HepG2 (cell line): ENCODE data around the gene LRRC10. TPM values are rescaled to one million over a fixed set of nuclear protein-coding genes. Genes with fewer than 3 reads are reported as not detected.

Source experiments
- ATAC-seq: fragments of 200-7000 bp; cut with Tn5 transposase; 3 replicates; pipeline ENCODE4 v1.9.1; 2020; ENCODE audit warnings: mild to moderate bottlenecking, moderate library complexity
- BruUV-seq: library from RNA; stranded (reverse); fragments of 400-500 nt; replicated peaks from 2 replicates; lab custom pipeline; 2021; lab: Mats Ljungman, UMichigan
- CTCF ChIA-PET: fragments of 300-600 bp; formaldehyde crosslinking; extraction: SDS; loops from one replicate; lab custom pipeline; 2021; ENCODE audit warnings: low total read pairs, inconsistent platforms, low intra/inter-chr PET ratio; lab: Yijun Ruan, JAX
- POLR2A ChIA-PET: fragments of 350-600 bp; sonication (Branson Sonifier 250); formaldehyde crosslinking; loops from one replicate; lab custom pipeline; 2020; ENCODE audit warnings: antibody characterized with exemption, inconsistent platforms; lab: Yijun Ruan, JAX
- DNase-seq: peaks from one replicate; pipeline ENCODE4 v3.0.0-alpha.2; 2015; ENCODE audit warnings: low spot score
- FAIRE-seq: peaks from 3 replicates; lab custom pipeline; 2011; peaks lifted over from hg19 to GRCh38; lab: Jason Lieb, UNC
- H2AFZ ChIP-seq: one replicate; pipeline ENCODE4 v1.6.1; 2011; ENCODE audit warnings: low read length, inconsistent platforms
- H3K27ac ChIP-seq: fragments of 300-600 bp; 3 replicates; pipeline ENCODE4 v1.8.0; 2011; ENCODE audit warnings: mixed run types, mild to moderate bottlenecking, mixed read lengths, low read length, inconsistent platforms; ENCODE audit not compliant: insufficient read depth; ENCODE audit errors: extremely low read length
- H3K27me3 ChIP-seq, 2 experiments: fragments of 200-600 bp in 1 of 2; 2 replicates in 1 of 2; 3 replicates in 1 of 2; pipeline versions ENCODE4 v1.6.0 to v1.8.0; 2011; ENCODE audit warnings: low read length in 2 of 2, mild to moderate bottlenecking in 2 of 2, moderate library complexity in 2 of 2, inconsistent platforms in 1 of 2; ENCODE audit not compliant: insufficient read depth in 2 of 2, control insufficient read depth in 1 of 2
- H3K36me3 ChIP-seq, 2 experiments: fragments of 200-600 bp in 1 of 2; replicated peaks in 1 of 2; 2 replicates in 1 of 2; 3 replicates in 1 of 2; pipeline versions ENCODE4 v1.5.1 to v1.8.0; 2011; ENCODE audit warnings: low read length in 2 of 2, inconsistent platforms in 1 of 2; ENCODE audit not compliant: insufficient read depth in 2 of 2, control insufficient read depth in 1 of 2
- H3K4me1 ChIP-seq: 2 replicates; pipeline ENCODE4 v1.5.1; 2012; ENCODE audit warnings: low read length, inconsistent platforms; ENCODE audit not compliant: insufficient read depth
- H3K4me2 ChIP-seq: 2 replicates; pipeline ENCODE4 v1.6.0; 2011; ENCODE audit warnings: low read depth, low read length, inconsistent platforms
- H3K4me3 ChIP-seq, 3 experiments: fragments of 200-600 bp in 1 of 3; sonication (generic), shearing (Covaris generic) in 1 of 3; replicated peaks in 1 of 3; 2 replicates each; pipeline ENCODE4 v1.5.1; 2011 to 2016; ENCODE audit warnings: low read length in 3 of 3, inconsistent platforms in 2 of 3, low read depth in 2 of 3, mild to moderate bottlenecking in 2 of 3, control low read depth in 1 of 3, mixed read lengths in 1 of 3; ENCODE audit not compliant: insufficient read depth in 1 of 3
- H3K79me2 ChIP-seq: one replicate; pipeline ENCODE4 v1.6.1; 2011; ENCODE audit warnings: low read length, inconsistent platforms; ENCODE audit not compliant: insufficient read depth
- H3K9ac ChIP-seq: 2 replicates; pipeline ENCODE4 v1.6.0; 2011; ENCODE audit warnings: mild to moderate bottlenecking, low read depth, low read length, inconsistent platforms; ENCODE audit not compliant: insufficient read depth
- H3K9me3 ChIP-seq: 2 replicates; pipeline ENCODE4 v1.5.1; 2012; ENCODE audit warnings: mild to moderate bottlenecking, low read length
- H4K20me1 ChIP-seq: 2 replicates; pipeline ENCODE4 v1.6.0; 2011; ENCODE audit warnings: inconsistent platforms, mild to moderate bottlenecking, low read length, moderate library complexity; ENCODE audit not compliant: insufficient read depth
- AHR ChIP-seq: IDR thresholded peaks from 2 replicates; pipeline ENCODE4 v1.6.1; 2018; ENCODE audit warnings: missing genetic modification reagents, missing compliant biosample characterization
- BCL6 ChIP-seq: IDR thresholded peaks from 2 replicates; pipeline ENCODE4 v1.6.1; 2016; ENCODE audit warnings: missing genetic modification reagents, missing compliant biosample characterization
- ELF3 ChIP-seq: IDR thresholded peaks from 2 replicates; pipeline ENCODE4 v1.6.1; 2016; ENCODE audit warnings: missing genetic modification reagents, missing compliant biosample characterization
- GABPA ChIP-seq, 2 experiments: IDR thresholded peaks; 2 replicates each; pipeline ENCODE4 v1.6.1; 2011 to 2016; ENCODE audit warnings: low read depth in 2 of 2, low read length in 1 of 2, missing biosample characterization in 1 of 2, missing genetic modification characterization in 1 of 2
- KDM4B ChIP-seq: sonication (generic); formaldehyde crosslinking; IDR thresholded peaks from 2 replicates; pipeline ENCODE4 v1.4.0; 2020; ENCODE audit warnings: missing genetic modification reagents
- KLF9 ChIP-seq: IDR thresholded peaks from 2 replicates; pipeline ENCODE4 v1.6.1; 2016; ENCODE audit warnings: low read depth
- MATR3 ChIP-seq: sonication (generic); formaldehyde crosslinking; IDR thresholded peaks from 2 replicates; pipeline ENCODE4 v1.4.0; 2020; ENCODE audit warnings: missing genetic modification reagents
- NFE2 ChIP-seq: sonication (generic); formaldehyde crosslinking; IDR thresholded peaks from 2 replicates; pipeline ENCODE4 v1.4.0; 2020; ENCODE audit warnings: missing genetic modification reagents
- NR2F2 ChIP-seq: IDR thresholded peaks from 2 replicates; pipeline ENCODE4 v1.6.1; 2012; ENCODE audit warnings: low read depth, inconsistent platforms, borderline replicate concordance
- RAD51 ChIP-seq: fragments of 450-650 bp; IDR thresholded peaks from 2 replicates; pipeline ENCODE4 v1.6.1; 2016; ENCODE audit warnings: borderline replicate concordance
- RBM39 ChIP-seq: fragments of 200-400 bp; formaldehyde crosslinking; IDR thresholded peaks from one replicate; pipeline ENCODE4 v1.6.1; 2018; ENCODE audit warnings: antibody characterized with exemption, mild to moderate bottlenecking, low read depth, low read length; ENCODE audit not compliant: poor library complexity, severe bottlenecking
- SMC3 ChIP-seq: IDR thresholded peaks from 2 replicates; pipeline ENCODE4 v1.6.1; 2011; ENCODE audit warnings: low read length, improper control_type of control experiment
- XRCC5 ChIP-seq: fragments of 200-400 bp; formaldehyde crosslinking; optimal IDR thresholded peaks from 2 replicates; pipeline ENCODE3; 2017; ENCODE audit warnings: mild to moderate bottlenecking, low read length
- ZBTB39 ChIP-seq: sonication (generic); formaldehyde crosslinking; IDR thresholded peaks from 2 replicates; pipeline ENCODE4 v1.5.0; 2020; ENCODE audit warnings: missing genetic modification reagents
- ZNF263 ChIP-seq: sonication (generic); formaldehyde crosslinking; IDR thresholded peaks from 2 replicates; pipeline ENCODE4 v1.4.0; 2020; ENCODE audit warnings: missing genetic modification reagents
- ZNF543 ChIP-seq: sonication (generic); formaldehyde crosslinking; IDR thresholded peaks from 2 replicates; pipeline ENCODE4 v1.4.0; 2020; ENCODE audit warnings: mild to moderate bottlenecking, missing genetic modification reagents
- ZNF550 ChIP-seq: sonication (generic); formaldehyde crosslinking; IDR thresholded peaks from 2 replicates; pipeline ENCODE4 v1.4.0; 2020; ENCODE audit warnings: mild to moderate bottlenecking, missing genetic modification reagents, borderline replicate concordance
- ZNF747 ChIP-seq: sonication (generic); formaldehyde crosslinking; IDR thresholded peaks from 2 replicates; pipeline ENCODE4 v1.8.1; 2023; ENCODE audit warnings: missing genetic modification reagents, mild to moderate bottlenecking, borderline replicate concordance
- ZNF772 ChIP-seq: sonication (generic); formaldehyde crosslinking; IDR thresholded peaks from 2 replicates; pipeline ENCODE4 v1.5.0; 2020; ENCODE audit warnings: mild to moderate bottlenecking, missing genetic modification reagents
- ZNF792 ChIP-seq: IDR thresholded peaks from 2 replicates; pipeline ENCODE4 v1.6.1; 2016
- WGBS: methylation state at CpG from one replicate; pipeline ENCODE4 v1.1.6; 2017; ENCODE audit warnings: low lambda C conversion rate; 5-methylcytosine and 5-hydroxymethylcytosine counted together
- in situ Hi-C: cut with HindIII; loops from 2 replicates; pipeline ENCODE4 v1.10.0; 2017; ENCODE audit warnings: low pct_unique_long_range_greater_than_20kb; ENCODE audit not compliant: extremely low pct_ligation_motif_present
- intact Hi-C: fragments of 100-400 bp; cut with micrococcal nuclease; formaldehyde crosslinking; loops from one replicate; pipeline ENCODE4 v1.10.0; 2022; ENCODE audit not compliant: unreplicated experiment
- polyA plus RNA-seq, 8 experiments: library from polyadenylated mRNA; depleted of rRNA in 3 of 8; stranded (reverse) in 7 of 8; unstranded in 1 of 8; fragments of >200 nt; fragmentation: Illumina TruSeq in 4 of 8; extraction: Trizol in 4 of 8; gene quantifications; 2 replicates each; pipeline versions ENCODE4 v1.2.1 to v1.2.3, GENCODE V29; 2011 to 2016; ENCODE audit warnings: low read depth in 4 of 8, missing spikeins in 1 of 8, mixed read lengths in 1 of 8; ENCODE audit not compliant: insufficient read depth in 1 of 8
- total RNA-seq, 5 experiments: library from RNA; depleted of rRNA; stranded (reverse); fragments of >200 nt; fragmentation: Illumina TruSeq; extraction: Trizol; gene quantifications; 2 replicates each; pipeline ENCODE4 v1.2.3, GENCODE V29; 2016; ENCODE audit warnings: low read depth in 1 of 5

The LRRC10 gene
- total and polyA plus RNA-seq, 2 of the 13 experiments (the other 11 are each of a cell fraction or from before 2014, with no cell fraction given), result not detected

DNA sequence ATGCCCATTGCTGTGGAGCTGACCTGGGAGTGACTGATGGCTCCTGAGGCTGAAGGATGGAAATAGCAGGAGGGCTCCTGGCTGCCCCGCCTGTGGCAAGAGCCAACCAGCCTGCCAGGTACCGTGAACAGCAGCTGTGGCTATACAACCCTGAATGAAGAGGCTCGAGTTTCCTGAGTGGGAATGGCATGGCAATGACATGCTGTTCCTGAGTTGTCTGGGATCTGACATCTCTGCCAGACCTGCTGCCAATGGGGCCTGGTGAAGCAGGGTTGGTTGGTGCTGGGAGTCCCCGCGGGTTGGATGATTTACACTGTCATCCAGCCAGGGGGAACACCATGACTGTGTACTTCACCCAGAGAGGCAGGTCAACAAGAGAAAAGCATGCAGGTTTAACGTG, 31.8 kb upstream of the LRRC10 start:
- in situ Hi-C loops, result no loop called here
- ATAC-seq, result no peak
- DNase-seq, result no peak
- TF ChIP-seq GABPA (IDR thresholded peaks at IDR 0.05; ENCODE audit: low read depth, low read length), result no peak
- no peak for TF ChIP-seq GABPA (CRISPR knock-in tag; IDR thresholded peaks at IDR 0.05; ENCODE audit: low read depth)
- TF ChIP-seq ZNF747 (CRISPR knock-in tag), result no peak
- no peak for TF ChIP-seq RAD51
- no peak for TF ChIP-seq RBM39
- no peak for TF ChIP-seq SMC3
- no peak for TF ChIP-seq NFE2 (CRISPR knock-in tag)
- TF ChIP-seq ZNF792 (CRISPR knock-in tag), result no peak
- TF ChIP-seq ZNF772 (CRISPR knock-in tag), result no peak
- TF ChIP-seq ZNF263 (CRISPR knock-in tag), result no peak
- TF ChIP-seq ZNF550, result no peak
- no peak for TF ChIP-seq MATR3 (CRISPR knock-in tag)
- TF ChIP-seq KDM4B, result no peak
- no peak for TF ChIP-seq KLF9 (CRISPR knock-in tag)
- no peak for TF ChIP-seq XRCC5
- TF ChIP-seq BCL6 (CRISPR knock-in tag), result no peak
- no peak for TF ChIP-seq NR2F2
- TF ChIP-seq ELF3 (CRISPR knock-in tag), result no peak
- no peak for TF ChIP-seq AHR (CRISPR knock-in tag)
- TF ChIP-seq ZNF543 (CRISPR knock-in tag), result no peak
- TF ChIP-seq ZBTB39 (CRISPR knock-in tag), result no peak
- no peaks in the 10 kb centered on the region for H3K79me2 ChIP-seq
- H3K27me3 ChIP-seq, result peaks cover 0 to 6% of the 10 kb centered on the region in 2 experiments; a peak in 2 of 5 replicates
- no peaks in the 10 kb centered on the region for H3K4me1 ChIP-seq
- H3K4me3 ChIP-seq, result no peak overlapping the region
- 13% methylated on average over 3 of the region's 6 CpGs for WGBS
- ChIA-PET CTCF (no interaction called here), POLR2A (no interaction called here)
- no TSS peak for BruUV-seq
- H3K36me3 ChIP-seq, result no peaks in the 10 kb centered on the region
- H3K4me2 ChIP-seq, result no peak overlapping the region
- intact Hi-C loops, result no loop called here
- no peak for FAIRE-seq
- no peaks in the 10 kb centered on the region for H4K20me1 ChIP-seq
- H3K9me3 ChIP-seq, result no peaks in the 10 kb centered on the region
- no peak overlapping the region for H3K9ac ChIP-seq
- no peak overlapping the region for H3K27ac ChIP-seq
- H2AFZ ChIP-seq, result no peak overlapping the region
